Astrocyte (in vitro differentiated cells and primary cell): ENCODE data around the gene OR2B2.

Experiments used
- EZH2 ChIP-seq: IDR thresholded peaks from 2 replicates; pipeline ENCODE4 v1.6.1; 2012; ENCODE audit warnings: mild to moderate bottlenecking, low read length, inconsistent platforms; ENCODE audit not compliant: insufficient read depth
- TF ChIP-seq, protein P1 (sequence below): IDR thresholded peaks from 2 replicates; pipeline ENCODE4 v1.5.1; 2011; ENCODE audit warnings: low read depth, mild to moderate bottlenecking, inconsistent platforms, low read length, moderate library complexity; ENCODE audit not compliant: insufficient read depth

DNA sequence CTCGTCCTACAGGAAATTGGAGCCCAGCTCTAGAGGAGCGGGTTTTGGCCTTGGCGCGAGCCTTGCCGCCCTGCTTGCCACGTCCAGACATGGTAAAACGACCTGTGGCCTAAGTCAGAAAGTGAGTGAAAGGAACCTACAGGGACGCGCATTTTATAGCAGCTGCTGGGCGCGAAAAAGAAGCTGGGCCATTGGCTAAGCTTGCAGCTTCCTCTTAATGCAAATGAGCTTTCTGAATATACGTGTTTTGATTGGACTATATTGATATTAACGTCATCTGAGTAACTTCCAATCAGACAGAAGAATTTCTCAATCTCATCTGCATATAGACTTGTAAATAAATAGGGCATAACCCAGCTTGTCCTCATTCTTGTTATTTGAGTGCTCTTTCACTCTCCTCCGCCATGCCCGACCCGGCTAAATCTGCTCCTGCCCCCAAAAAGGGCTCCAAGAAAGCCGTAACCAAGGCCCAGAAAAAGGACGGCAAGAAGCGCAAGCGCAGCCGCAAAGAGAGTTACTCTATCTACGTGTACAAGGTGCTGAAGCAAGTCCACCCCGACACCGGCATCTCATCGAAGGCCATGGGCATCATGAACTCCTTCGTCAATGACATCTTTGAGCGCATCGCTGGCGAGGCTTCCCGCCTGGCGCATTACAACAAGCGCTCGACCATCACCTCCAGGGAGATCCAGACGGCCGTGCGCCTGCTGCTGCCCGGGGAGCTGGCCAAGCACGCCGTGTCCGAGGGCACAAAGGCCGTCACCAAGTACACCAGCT is 18.9 kb downstream of the OR2B2 start:
- TF ChIP-seq, protein P1, sequence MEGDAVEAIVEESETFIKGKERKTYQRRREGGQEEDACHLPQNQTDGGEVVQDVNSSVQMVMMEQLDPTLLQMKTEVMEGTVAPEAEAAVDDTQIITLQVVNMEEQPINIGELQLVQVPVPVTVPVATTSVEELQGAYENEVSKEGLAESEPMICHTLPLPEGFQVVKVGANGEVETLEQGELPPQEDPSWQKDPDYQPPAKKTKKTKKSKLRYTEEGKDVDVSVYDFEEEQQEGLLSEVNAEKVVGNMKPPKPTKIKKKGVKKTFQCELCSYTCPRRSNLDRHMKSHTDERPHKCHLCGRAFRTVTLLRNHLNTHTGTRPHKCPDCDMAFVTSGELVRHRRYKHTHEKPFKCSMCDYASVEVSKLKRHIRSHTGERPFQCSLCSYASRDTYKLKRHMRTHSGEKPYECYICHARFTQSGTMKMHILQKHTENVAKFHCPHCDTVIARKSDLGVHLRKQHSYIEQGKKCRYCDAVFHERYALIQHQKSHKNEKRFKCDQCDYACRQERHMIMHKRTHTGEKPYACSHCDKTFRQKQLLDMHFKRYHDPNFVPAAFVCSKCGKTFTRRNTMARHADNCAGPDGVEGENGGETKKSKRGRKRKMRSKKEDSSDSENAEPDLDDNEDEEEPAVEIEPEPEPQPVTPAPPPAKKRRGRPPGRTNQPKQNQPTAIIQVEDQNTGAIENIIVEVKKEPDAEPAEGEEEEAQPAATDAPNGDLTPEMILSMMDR = no peak
- TF ChIP-seq EZH2 = no peak
